NCI-H226 (cell line): Measurements from ENCODE around the gene VAV2.
"Not testable (repeated sequence)": the region's sequence is repeated elsewhere in the genome, so short reads cannot be mapped to it uniquely, and the experiment has no call there.

Source experiments
- DNase-seq: peaks from one replicate; pipeline ENCODE4 v3.0.0-alpha.2; 2015

The VAV2 gene

GRCh38 chr9:133761641-133762248, 230.4 kb downstream of the VAV2 start:
- no peak for DNase-seq

GRCh38 chr9:133760713-133761290, 231.3 kb downstream of the VAV2 start:
- DNase-seq, result no peak

- no peak for DNase-seq
Measured at GRCh38 chr9:133759946-133760345, 232.2 kb downstream of the VAV2 start.

- no peak for DNase-seq
Measured at GRCh38 chr9:133759146-133759900, 232.8 kb downstream of the VAV2 start.

GRCh38 chr9:133758228-133758627, 233.9 kb downstream of the VAV2 start:
- no peak for DNase-seq

GRCh38 chr9:133754688-133755227, 237.4 kb downstream of the VAV2 start:
- DNase-seq, result no peak

- DNase-seq, result no peak
Measured at GRCh38 chr9:133754187-133754586, 237.9 kb downstream of the VAV2 start.

- DNase-seq, result no peak
Measured at GRCh38 chr9:133752739-133753446, 239.2 kb downstream of the VAV2 start.

- no peak for DNase-seq
Measured at GRCh38 chr9:133750982-133751649, 241.0 kb downstream of the VAV2 start.

- DNase-seq, result no peak
Measured at GRCh38 chr9:133747309-133747708, 244.8 kb downstream of the VAV2 start.

GRCh38 chr9:133744528-133744927, 247.6 kb downstream of the VAV2 start:
- not testable (repeated sequence) for DNase-seq

GRCh38 chr9:133742849-133743444, 249.2 kb downstream of the VAV2 start:
- DNase-seq, result peak; percentile 54

- DNase-seq, result no peak
Measured at GRCh38 chr9:133742251-133742650, 249.9 kb downstream of the VAV2 start.

GRCh38 chr9:133741716-133742115, 250.4 kb downstream of the VAV2 start:
- no peak for DNase-seq

- DNase-seq, result no peak
Measured at GRCh38 chr9:133740911-133741310, 251.2 kb downstream of the VAV2 start.

- no peak for DNase-seq
Measured at GRCh38 chr9:133739408-133740280, 252.5 kb downstream of the VAV2 start.

GRCh38 chr9:133738640-133739225, 253.4 kb downstream of the VAV2 start:
- no peak for DNase-seq

- peak; percentile 64 for DNase-seq
Measured at GRCh38 chr9:133737774-133738639, 254.1 kb downstream of the VAV2 start, which contains the start of gene SARDH. SARDH (minus strand) TSS chr9:133738352; CDS start chr9:133734173, 4,179 bp downstream.

- DNase-seq, result no peak
Measured at GRCh38 chr9:133737071-133737773, 254.9 kb downstream of the VAV2 start.
